Bronchial epithelial cell (primary cell): ENCODE measurements around the gene ZNF804B. TPM values are rescaled to one million over a fixed set of nuclear protein-coding genes. Genes with fewer than 3 reads are reported as not detected.

Source experiments
- DNase-seq: peaks from one replicate; pipeline ENCODE4 v3.0.0-alpha.2; 2010; ENCODE audit warnings: low read depth
- FAIRE-seq: peaks from 2 replicates; lab custom pipeline; 2011; peaks lifted over from hg19 to GRCh38; lab: Jason Lieb, UNC
- H3K27me3 ChIP-seq: 2 replicates; pipeline ENCODE4 v1.5.1; 2011; ENCODE audit warnings: low read length; ENCODE audit not compliant: control insufficient read depth, insufficient read depth
- H3K36me3 ChIP-seq: 2 replicates; pipeline ENCODE4 v1.5.1; 2011; ENCODE audit warnings: low read length; ENCODE audit not compliant: control insufficient read depth, insufficient read depth
- H3K4me3 ChIP-seq: 2 replicates; pipeline ENCODE4 v1.5.1; 2011; ENCODE audit warnings: mild to moderate bottlenecking, low read depth, low read length, control low read depth
- total RNA-seq: library from RNA; depleted of rRNA; stranded (reverse); fragments of >200 nt; gene quantifications from 2 replicates; pipeline ENCODE4 v1.2.1, GENCODE V29; 2014
- TF ChIP-seq, protein P1 (sequence below): IDR thresholded peaks from 2 replicates; pipeline ENCODE4 v1.5.1; 2011; ENCODE audit warnings: mild to moderate bottlenecking, moderate library complexity, low read length, control low read depth, inconsistent platforms; ENCODE audit not compliant: insufficient read depth, severe bottlenecking

Gene ZNF804B
- total RNA-seq, 1 donor from 2014 or later = not detected

DNA sequence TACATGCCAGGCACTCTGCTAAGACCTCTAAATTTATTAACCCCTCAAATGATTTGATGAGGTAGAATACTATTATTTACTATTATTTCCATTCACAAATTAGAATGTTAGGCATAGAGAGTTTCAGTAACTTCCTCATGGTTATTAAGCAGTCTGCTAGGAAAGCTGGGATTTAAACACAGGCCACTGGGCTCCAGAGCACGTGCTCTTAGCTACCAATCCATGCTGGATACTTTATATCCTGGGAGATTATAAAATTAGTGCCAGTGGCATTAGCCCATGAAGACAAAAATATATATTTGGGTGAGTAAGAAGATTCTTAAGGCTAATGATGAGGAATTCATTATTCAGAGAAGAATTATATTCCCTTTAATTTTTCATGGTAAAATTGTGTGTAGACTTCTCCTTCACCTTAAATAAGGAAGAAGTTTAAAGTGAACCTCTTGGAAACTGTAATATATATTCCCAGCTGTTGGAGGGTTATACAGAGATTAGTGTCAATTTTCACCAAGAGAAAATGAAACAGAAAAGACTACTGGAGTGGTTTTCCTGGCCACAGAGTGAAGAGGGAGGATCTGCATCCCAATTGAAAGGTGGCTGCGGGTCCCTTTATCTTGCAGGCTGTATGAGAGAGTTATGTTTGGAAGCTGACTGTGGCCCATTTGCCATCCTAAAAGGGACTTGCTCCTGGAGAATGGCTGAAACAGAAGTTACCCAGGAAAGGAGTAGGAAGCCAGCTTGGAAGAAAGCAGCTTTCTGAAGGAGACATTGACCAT is 370.3 kb downstream of the ZNF804B start:
- FAIRE-seq (no peak), DNase-seq (no peak)
- TF ChIP-seq, protein P1, sequence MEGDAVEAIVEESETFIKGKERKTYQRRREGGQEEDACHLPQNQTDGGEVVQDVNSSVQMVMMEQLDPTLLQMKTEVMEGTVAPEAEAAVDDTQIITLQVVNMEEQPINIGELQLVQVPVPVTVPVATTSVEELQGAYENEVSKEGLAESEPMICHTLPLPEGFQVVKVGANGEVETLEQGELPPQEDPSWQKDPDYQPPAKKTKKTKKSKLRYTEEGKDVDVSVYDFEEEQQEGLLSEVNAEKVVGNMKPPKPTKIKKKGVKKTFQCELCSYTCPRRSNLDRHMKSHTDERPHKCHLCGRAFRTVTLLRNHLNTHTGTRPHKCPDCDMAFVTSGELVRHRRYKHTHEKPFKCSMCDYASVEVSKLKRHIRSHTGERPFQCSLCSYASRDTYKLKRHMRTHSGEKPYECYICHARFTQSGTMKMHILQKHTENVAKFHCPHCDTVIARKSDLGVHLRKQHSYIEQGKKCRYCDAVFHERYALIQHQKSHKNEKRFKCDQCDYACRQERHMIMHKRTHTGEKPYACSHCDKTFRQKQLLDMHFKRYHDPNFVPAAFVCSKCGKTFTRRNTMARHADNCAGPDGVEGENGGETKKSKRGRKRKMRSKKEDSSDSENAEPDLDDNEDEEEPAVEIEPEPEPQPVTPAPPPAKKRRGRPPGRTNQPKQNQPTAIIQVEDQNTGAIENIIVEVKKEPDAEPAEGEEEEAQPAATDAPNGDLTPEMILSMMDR = no peak
- H3K36me3 ChIP-seq = no peaks in the 10 kb centered on the region
- H3K27me3 ChIP-seq = no peaks in the 10 kb centered on the region
- H3K4me3 ChIP-seq = no peak overlapping the region

DNA sequence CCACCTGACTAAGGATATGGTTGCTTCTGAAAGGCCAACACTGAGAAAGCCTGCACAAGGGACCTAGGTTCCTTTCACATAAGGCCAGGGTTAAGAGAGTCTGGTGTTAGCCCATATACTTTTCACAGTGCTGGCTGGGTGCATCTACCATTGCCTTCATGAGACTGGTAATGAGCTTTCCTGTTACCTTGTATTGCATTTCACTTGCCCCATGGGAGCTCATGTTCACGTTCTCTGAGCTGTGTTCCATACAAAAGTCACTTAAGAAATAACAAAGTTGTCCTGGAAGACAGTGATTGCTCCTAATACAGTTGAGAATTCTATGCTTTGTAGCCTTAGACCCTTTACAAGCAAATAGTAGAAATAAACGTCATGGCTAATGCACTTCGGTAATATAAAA is 373.9 kb downstream of the ZNF804B start:
- no peak for FAIRE-seq
- TF ChIP-seq, protein P1 = no peak
- H3K27me3 ChIP-seq = no peaks in the 10 kb centered on the region
- no peak for DNase-seq
- H3K36me3 ChIP-seq = no peaks in the 10 kb centered on the region
- no peak overlapping the region for H3K4me3 ChIP-seq

DNA sequence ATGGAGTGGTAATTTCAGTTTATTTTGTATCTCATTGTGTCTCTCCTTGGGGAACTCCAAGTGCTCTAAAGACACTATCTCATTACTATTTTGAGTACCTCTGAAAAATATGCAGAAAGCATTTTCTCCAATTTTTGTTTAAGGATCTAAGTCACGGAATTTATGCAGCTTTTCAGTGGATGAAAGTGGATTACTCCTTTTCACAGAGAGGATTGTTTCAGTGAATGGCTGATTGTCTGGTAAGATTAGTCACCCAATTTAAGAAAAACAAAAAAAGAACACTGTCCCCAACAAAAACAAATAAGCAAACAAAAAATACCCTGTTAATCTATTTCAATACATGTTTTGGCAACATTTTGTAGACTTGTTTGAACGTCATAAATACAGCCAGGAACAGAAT is 374.3 kb downstream of the ZNF804B start:
- TF ChIP-seq, protein P1 = no peak
- H3K4me3 ChIP-seq = no peak overlapping the region
- H3K36me3 ChIP-seq = no peaks in the 10 kb centered on the region
- DNase-seq (no peak), FAIRE-seq (no peak)
- H3K27me3 ChIP-seq = no peaks in the 10 kb centered on the region

DNA sequence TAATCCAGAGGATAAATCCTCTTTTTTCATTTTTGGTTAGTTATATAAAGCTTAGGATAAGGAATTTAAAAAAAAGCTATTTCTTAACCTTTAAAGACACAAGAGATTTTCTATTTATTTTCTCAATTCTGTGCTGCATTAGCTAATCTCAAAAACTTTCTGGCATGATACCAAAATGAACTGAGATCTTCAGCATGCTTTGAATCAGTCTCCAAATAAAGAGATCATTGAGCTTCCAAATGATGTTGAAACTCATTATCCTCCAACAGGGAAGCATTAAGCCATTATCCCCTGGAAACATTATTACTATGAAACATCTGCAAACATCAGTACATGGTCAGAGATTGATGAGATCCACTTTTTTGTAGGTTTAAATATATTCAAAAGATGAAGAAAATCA is 386.3 kb downstream of the ZNF804B start:
- DNase-seq = no peak
- Histone ChIP-seq H3K4me3 (no peak overlapping the region), H3K36me3 (no peaks in the 10 kb centered on the region), H3K27me3 (no peaks in the 10 kb centered on the region)
- TF ChIP-seq, protein P1 = no peak
- FAIRE-seq = no peak

DNA sequence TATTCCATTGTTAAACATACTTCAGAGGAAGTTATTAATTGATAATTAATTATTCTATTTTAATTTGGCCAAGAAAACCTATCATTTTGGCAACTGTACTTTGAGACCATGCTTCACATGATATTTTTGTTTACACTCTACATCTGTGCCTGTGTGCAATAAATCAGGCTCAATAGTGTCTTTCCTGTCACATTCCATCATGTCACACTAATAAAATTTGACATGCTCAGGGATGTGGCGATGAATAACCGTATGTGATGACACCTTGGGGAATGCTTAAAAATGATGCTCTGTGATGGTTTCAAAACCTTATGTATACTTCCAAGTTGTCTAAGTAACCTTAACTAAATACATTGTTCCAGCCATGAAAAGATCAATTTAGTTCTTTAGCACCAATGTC is 400.6 kb downstream of the ZNF804B start:
- Histone ChIP-seq H3K27me3 (no peaks in the 10 kb centered on the region), H3K4me3 (no peak overlapping the region), H3K36me3 (no peaks in the 10 kb centered on the region)
- no peak for DNase-seq
- FAIRE-seq = no peak
- TF ChIP-seq, protein P1 = no peak

DNA sequence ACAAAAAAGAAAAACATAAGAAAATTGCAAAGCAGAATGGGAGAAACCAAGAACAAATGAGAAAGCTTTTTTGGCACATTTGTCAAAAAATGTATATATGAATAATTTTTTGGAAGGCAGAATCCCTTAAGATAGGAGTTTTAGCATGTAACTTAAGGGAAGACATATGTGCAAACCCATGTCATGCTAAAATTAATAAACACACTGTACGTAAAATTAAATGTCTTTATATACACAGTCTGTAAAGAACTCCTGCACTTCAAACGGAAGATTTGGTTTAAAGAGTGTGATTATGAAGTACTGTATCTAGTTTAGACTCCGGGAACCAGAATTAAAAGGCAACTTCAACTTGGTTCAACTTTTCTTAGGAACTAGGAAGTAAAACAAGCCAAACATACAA is 405.9 kb downstream of the ZNF804B start:
- Histone ChIP-seq H3K4me3 (no peak overlapping the region), H3K36me3 (no peaks in the 10 kb centered on the region), H3K27me3 (no peaks in the 10 kb centered on the region)
- FAIRE-seq (no peak), DNase-seq (no peak)
- TF ChIP-seq, protein P1 = no peak
